Measurements from ENCODE around the gene COMTD1. TPM values are rescaled to one million over a fixed set of nuclear protein-coding genes. Genes with fewer than 3 reads are reported as not detected.

The COMTD1 gene
- total and polyA plus RNA-seq, 2 of the 13 experiments (the other 11 are each of a cell fraction or from before 2014, with no cell fraction given) = 11.8 to 18.4 TPM

- peak; percentile 42; the same call in 1 of the 2 replicates for TF ChIP-seq ARID4A (CRISPR knock-in tag; IDR thresholded peaks at IDR 0.05; ENCODE audit: borderline replicate concordance)
- TF ChIP-seq, protein P1, sequence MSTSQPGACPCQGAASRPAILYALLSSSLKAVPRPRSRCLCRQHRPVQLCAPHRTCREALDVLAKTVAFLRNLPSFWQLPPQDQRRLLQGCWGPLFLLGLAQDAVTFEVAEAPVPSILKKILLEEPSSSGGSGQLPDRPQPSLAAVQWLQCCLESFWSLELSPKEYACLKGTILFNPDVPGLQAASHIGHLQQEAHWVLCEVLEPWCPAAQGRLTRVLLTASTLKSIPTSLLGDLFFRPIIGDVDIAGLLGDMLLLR (CRISPR knock-in tag; IDR thresholded peaks at IDR 0.05) = no peak
- TF ChIP-seq ZNF205 (CRISPR knock-in tag; IDR thresholded peaks at IDR 0.05) = no peak
- TF ChIP-seq RARA (CRISPR knock-in tag; IDR thresholded peaks at IDR 0.05) = no peak
- TF ChIP-seq ATAD3A (CRISPR knock-in tag; IDR thresholded peaks at IDR 0.05) = no peak
- TF ChIP-seq ARNT (IDR thresholded peaks at IDR 0.05) = no peak
- no peak for TF ChIP-seq SOX6 (IDR thresholded peaks at IDR 0.05)
- TF ChIP-seq SOX6 (CRISPR knock-in tag; IDR thresholded peaks at IDR 0.05) = peak; percentile 83
- TF ChIP-seq BRCA1 (CRISPR knock-in tag; IDR thresholded peaks at IDR 0.05) = no peak
- TF ChIP-seq, protein P2, sequence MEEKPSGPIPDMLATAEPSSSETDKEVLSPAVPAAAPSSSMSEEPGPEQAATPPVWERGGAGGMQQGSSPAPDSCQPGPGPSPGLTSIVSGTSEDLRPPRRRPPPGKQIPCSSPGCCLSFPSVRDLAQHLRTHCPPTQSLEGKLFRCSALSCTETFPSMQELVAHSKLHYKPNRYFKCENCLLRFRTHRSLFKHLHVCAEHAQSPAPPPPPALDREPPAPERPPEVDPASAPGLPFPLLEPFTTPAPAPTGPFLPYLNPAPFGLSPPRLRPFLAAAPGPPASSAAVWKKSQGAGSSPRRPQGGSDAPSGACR (CRISPR knock-in tag; IDR thresholded peaks at IDR 0.05) = 0 out of 2 replicates have a peak, but pooled peaks have one; percentile 30
- TF ChIP-seq ZNF292 (CRISPR knock-in tag; IDR thresholded peaks at IDR 0.05; ENCODE audit: borderline replicate concordance, low read depth) = peak; percentile 76; the same call in 1 of the 2 replicates
- TF ChIP-seq, protein P3, sequence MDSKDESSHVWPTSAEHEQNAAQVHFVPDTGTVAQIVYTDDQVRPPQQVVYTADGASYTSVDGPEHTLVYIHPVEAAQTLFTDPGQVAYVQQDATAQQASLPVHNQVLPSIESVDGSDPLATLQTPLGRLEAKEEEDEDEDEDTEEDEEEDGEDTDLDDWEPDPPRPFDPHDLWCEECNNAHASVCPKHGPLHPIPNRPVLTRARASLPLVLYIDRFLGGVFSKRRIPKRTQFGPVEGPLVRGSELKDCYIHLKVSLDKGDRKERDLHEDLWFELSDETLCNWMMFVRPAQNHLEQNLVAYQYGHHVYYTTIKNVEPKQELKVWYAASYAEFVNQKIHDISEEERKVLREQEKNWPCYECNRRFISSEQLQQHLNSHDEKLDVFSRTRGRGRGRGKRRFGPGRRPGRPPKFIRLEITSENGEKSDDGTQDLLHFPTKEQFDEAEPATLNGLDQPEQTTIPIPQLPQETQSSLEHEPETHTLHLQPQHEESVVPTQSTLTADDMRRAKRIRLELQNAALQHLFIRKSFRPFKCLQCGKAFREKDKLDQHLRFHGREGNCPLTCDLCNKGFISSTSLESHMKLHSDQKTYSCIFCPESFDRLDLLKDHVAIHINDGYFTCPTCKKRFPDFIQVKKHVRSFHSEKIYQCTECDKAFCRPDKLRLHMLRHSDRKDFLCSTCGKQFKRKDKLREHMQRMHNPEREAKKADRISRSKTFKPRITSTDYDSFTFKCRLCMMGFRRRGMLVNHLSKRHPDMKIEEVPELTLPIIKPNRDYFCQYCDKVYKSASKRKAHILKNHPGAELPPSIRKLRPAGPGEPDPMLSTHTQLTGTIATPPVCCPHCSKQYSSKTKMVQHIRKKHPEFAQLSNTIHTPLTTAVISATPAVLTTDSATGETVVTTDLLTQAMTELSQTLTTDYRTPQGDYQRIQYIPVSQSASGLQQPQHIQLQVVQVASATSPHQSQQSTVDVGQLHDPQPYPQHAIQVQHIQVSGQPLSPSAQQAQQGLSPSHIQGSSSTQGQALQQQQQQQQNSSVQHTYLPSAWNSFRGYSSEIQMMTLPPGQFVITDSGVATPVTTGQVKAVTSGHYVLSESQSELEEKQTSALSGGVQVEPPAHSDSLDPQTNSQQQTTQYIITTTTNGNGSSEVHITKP (CRISPR knock-in tag; IDR thresholded peaks at IDR 0.05; ENCODE audit: low read depth) = peak; percentile 79
- TF ChIP-seq HNF4G (IDR thresholded peaks at IDR 0.05; ENCODE audit: borderline replicate concordance, low read depth, low read length) = peak; percentile 50; the same call in 1 of the 2 replicates
- no peak for TF ChIP-seq HNF4G (CRISPR knock-in tag; IDR thresholded peaks at IDR 0.05; ENCODE audit: borderline replicate concordance, low read depth)
- no peak for TF ChIP-seq ZNF34 (CRISPR knock-in tag; IDR thresholded peaks at IDR 0.05; ENCODE audit: borderline replicate concordance)
- TF ChIP-seq BCL3 (CRISPR knock-in tag; IDR thresholded peaks at IDR 0.05) = peak; percentile 86
- 0 out of 2 replicates have a peak, but pooled peaks have one; percentile 25 for TF ChIP-seq NCOA1 (CRISPR knock-in tag; IDR thresholded peaks at IDR 0.05)
Observed at GRCh38 chr10:75189266-75190096, 46.3 kb downstream of the COMTD1 start (continued).
